Glutamatergic neuron (in vitro differentiated cells): ENCODE measurements around the gene ERCC5. TPM values are rescaled to one million over a fixed set of nuclear protein-coding genes. Genes with fewer than 3 reads are reported as not detected.

Experiments used
- DNase-seq: peaks from one replicate; pipeline ENCODE4 v3.0.0; 2022
- H3K27ac Mint-ChIP-seq: one replicate; pipeline ENCODE4 v1.8.0; 2020; ENCODE audit warnings: mild to moderate bottlenecking, mixed read lengths, inconsistent platforms; ENCODE audit not compliant: unreplicated experiment
- H3K27me3 Mint-ChIP-seq: one replicate; pipeline ENCODE4 v1.8.0; 2020; ENCODE audit warnings: mild to moderate bottlenecking, moderate library complexity, mixed read lengths, inconsistent platforms; ENCODE audit not compliant: unreplicated experiment
- H3K36me3 Mint-ChIP-seq: one replicate; pipeline ENCODE4 v1.8.0; 2020; ENCODE audit warnings: mild to moderate bottlenecking, mixed read lengths, inconsistent platforms; ENCODE audit not compliant: unreplicated experiment
- H3K4me1 Mint-ChIP-seq: one replicate; pipeline ENCODE4 v1.8.0; 2020; ENCODE audit warnings: mild to moderate bottlenecking, low read depth, mixed read lengths, inconsistent platforms; ENCODE audit not compliant: unreplicated experiment
- H3K4me3 Mint-ChIP-seq: one replicate; pipeline ENCODE4 v1.8.0; 2020; ENCODE audit warnings: mild to moderate bottlenecking, mixed read lengths, inconsistent platforms; ENCODE audit not compliant: unreplicated experiment
- H3K9me3 Mint-ChIP-seq: one replicate; pipeline ENCODE4 v1.8.0; 2020; ENCODE audit warnings: mild to moderate bottlenecking, moderate library complexity, mixed read lengths, inconsistent platforms; ENCODE audit not compliant: unreplicated experiment
- total RNA-seq: library from RNA; stranded (reverse); fragmentation: NEBNext Ultra II Directional; extraction: Animal tissue kit (Norgen Biotek cat#: 25700); gene quantifications from one replicate; pipeline ENCODE4 v1.2.1, GENCODE V29; 2021; ENCODE audit not compliant: unreplicated experiment
- TF ChIP-seq, protein P1 (sequence below): fragments of 200-600 bp; sonication (generic); IDR thresholded peaks from one replicate; pipeline ENCODE4 v1.5.0; 2021; ENCODE audit not compliant: partially characterized antibody, unreplicated experiment

Gene ERCC5
- total RNA-seq, 1 donor from 2014 or later: 40.8 TPM

DNA sequence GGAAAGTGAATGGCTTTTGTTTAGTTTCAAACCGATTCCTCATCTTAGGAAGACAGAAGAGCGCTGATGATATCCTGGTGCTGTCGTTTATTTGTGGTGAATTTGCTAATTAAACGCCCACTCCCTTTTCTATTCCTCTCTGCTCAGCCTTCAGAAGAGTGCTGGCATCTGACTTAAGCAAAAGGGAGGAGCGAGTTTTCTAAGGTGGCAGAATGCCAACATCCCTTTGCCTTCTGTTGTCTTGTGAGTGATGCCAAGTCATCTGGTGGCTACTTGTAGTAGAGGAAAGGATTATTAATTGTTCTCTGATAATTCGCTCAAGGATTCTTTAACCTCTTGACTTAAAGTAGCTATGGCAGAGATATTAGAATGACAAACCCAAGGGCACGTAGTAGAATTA is 68.1 kb downstream of the ERCC5 start:
- TF ChIP-seq, protein P1, sequence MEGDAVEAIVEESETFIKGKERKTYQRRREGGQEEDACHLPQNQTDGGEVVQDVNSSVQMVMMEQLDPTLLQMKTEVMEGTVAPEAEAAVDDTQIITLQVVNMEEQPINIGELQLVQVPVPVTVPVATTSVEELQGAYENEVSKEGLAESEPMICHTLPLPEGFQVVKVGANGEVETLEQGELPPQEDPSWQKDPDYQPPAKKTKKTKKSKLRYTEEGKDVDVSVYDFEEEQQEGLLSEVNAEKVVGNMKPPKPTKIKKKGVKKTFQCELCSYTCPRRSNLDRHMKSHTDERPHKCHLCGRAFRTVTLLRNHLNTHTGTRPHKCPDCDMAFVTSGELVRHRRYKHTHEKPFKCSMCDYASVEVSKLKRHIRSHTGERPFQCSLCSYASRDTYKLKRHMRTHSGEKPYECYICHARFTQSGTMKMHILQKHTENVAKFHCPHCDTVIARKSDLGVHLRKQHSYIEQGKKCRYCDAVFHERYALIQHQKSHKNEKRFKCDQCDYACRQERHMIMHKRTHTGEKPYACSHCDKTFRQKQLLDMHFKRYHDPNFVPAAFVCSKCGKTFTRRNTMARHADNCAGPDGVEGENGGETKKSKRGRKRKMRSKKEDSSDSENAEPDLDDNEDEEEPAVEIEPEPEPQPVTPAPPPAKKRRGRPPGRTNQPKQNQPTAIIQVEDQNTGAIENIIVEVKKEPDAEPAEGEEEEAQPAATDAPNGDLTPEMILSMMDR: no peak
- Mint-ChIP-seq H3K4me1 (peaks cover 4% of the 10 kb centered on the region), H3K27ac (no peak overlapping the region), H3K9me3 (no peaks in the 10 kb centered on the region), H3K27me3 (no peaks in the 10 kb centered on the region), H3K36me3 (no peaks in the 10 kb centered on the region), H3K4me3 (no peak overlapping the region)
- no peak for DNase-seq

DNA sequence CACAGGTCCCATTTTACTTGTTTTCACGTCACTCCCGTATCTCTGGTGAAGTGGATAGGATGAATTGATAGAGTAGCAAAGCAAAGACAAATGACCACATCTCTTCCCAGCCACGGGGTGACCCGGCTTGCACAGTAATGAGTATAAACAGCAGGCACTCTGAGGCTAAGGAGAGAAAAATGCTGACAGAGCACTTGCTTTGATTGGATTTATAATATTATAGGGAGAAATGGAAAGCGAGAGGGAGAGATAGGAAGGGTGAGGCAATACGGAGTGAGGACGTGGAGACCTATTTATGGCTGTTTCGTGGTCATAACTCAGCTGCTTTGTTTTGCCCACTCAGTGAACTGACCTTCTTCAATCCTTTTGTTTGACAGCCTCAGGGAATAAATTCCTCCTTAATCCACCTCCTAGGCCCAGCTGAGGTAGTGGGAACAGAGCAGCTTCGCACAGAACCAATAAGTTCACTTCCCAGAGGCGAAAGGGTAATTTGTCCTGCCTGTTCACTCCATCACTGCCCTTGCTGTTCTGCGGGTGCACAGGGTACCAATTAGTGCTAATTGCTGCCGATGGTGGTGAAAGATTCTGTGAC is 68.6 kb downstream of the ERCC5 start:
- Mint-ChIP-seq H3K4me1 (peaks cover 4% of the 10 kb centered on the region), H3K27me3 (no peaks in the 10 kb centered on the region)
- TF ChIP-seq, protein P1: no peak

DNA sequence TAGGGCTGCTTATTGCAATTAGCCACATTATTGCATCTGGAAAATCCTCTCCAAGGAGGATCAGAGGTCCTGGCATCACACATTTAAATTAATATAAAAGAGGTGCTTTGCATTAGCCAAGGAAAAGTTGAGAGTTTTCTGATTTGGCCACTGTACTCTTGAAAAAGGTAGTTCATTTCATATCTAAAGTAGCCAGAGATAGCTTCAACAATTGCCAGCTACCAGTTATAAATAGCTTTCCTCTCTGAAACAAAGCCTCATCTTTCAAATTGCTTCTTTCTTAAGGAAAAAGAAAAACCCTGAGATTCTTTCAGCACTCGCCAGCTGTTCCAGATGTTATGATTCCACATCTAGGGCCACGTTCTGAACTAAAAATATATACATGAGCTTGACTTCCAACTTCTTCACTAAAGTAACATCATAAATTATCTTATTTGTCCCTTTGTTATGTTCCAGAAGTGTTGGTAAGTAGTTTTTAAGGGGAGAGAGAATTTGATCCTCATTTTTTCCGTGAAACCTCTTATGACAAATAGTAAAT is 69.6 kb downstream of the ERCC5 start:
- peaks cover under 1% of the 10 kb centered on the region for H3K27me3 Mint-ChIP-seq
- H3K9me3 Mint-ChIP-seq: no peaks in the 10 kb centered on the region
- DNase-seq: no peak
- no peaks in the 10 kb centered on the region for H3K36me3 Mint-ChIP-seq
- peaks cover 4% of the 10 kb centered on the region for H3K4me1 Mint-ChIP-seq
- H3K27ac Mint-ChIP-seq: no peak overlapping the region
- H3K4me3 Mint-ChIP-seq: no peak overlapping the region
- TF ChIP-seq, protein P1: no peak

More for the DNA sequence above, 68.6 kb downstream of the ERCC5 start:
- no peaks in the 10 kb centered on the region for H3K9me3 Mint-ChIP-seq
- H3K36me3 Mint-ChIP-seq: no peaks in the 10 kb centered on the region
- no peak for DNase-seq
- H3K4me3 Mint-ChIP-seq: no peak overlapping the region
- peak overlapping the region; percentile 24 for H3K27ac Mint-ChIP-seq

DNA sequence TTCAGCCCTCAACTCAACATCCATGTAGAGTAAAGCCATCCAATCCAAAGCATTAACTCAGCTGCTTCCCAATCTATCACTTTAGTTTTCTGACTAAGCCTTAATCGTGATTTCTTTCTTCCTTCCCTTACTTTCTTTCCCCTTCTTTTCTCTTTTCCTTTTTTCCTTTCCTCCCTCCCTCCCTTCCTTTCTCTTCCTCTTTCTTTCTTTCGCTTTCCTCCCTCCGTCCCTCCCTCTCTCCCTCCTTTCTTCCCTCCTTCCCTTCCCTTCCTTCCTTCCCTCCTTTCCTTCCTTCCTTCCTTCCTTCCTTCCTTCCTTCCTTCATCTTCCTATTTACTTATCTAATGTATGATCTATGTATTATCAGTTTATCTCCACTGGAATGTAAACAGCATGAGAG is 71.2 kb downstream of the ERCC5 start:
- Mint-ChIP-seq H3K4me3 (no peak overlapping the region), H3K4me1 (peaks cover 4% of the 10 kb centered on the region), H3K9me3 (no peaks in the 10 kb centered on the region), H3K36me3 (no peaks in the 10 kb centered on the region), H3K27me3 (peaks cover 2% of the 10 kb centered on the region), H3K27ac (no peak overlapping the region)
- DNase-seq: no peak
- TF ChIP-seq, protein P1: no peak

DNA sequence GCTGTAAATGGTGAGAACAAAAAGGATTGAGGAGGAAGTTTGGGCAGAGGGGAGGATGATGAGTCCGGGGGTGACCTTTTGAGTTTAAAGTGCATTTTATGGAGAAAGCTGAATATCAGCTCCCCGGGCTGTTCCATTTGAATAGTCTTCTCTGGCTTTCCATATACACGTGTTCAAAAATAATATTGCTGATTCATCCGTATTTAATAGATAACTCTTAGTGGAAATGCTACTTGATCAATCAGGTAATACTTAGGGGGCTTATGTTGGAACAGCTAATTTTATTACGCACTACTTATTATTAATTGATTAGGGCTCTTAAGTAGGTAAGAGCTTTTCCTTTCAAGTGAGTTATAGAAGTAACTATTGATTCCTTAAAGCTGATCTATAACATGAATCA is 76.4 kb downstream of the ERCC5 start:
- TF ChIP-seq, protein P1: no peak
- no peaks in the 10 kb centered on the region for H3K4me1 Mint-ChIP-seq
- peaks cover 4% of the 10 kb centered on the region for H3K36me3 Mint-ChIP-seq
- no peak overlapping the region for H3K4me3 Mint-ChIP-seq
- DNase-seq: no peak
- no peaks in the 10 kb centered on the region for H3K9me3 Mint-ChIP-seq
- peaks cover 2% of the 10 kb centered on the region for H3K27me3 Mint-ChIP-seq
- H3K27ac Mint-ChIP-seq: no peak overlapping the region
